SU-DHL-6 (cell line): ENCODE results near the gene SP7.

ENCODE experiments used
- H2AFZ ChIP-seq: fragments of 200-600 bp; sonication (generic); 2 replicates; pipeline ENCODE4 v1.6.1; 2014; ENCODE audit warnings: low read depth, mild to moderate bottlenecking, moderate library complexity, mixed read lengths, antibody characterized with exemption, low read length; ENCODE audit not compliant: severe bottlenecking
- H3F3A ChIP-seq: fragments of 200-600 bp; shearing (Covaris generic); 2 replicates; pipeline ENCODE4 v1.6.0; 2016; ENCODE audit warnings: antibody characterized with exemption, mild to moderate bottlenecking; ENCODE audit not compliant: insufficient read depth
- H3K27ac ChIP-seq: fragments of 200-600 bp; sonication (generic); 2 replicates; pipeline ENCODE4 v1.5.1; 2016; ENCODE audit warnings: low read depth, mild to moderate bottlenecking, low read length, moderate library complexity, mixed read lengths
- H3K27me3 ChIP-seq: fragments of 200-600 bp; sonication (generic), shearing (Covaris generic); 2 replicates; pipeline ENCODE4 v1.6.0; 2014; ENCODE audit warnings: mild to moderate bottlenecking, low read length
- H3K36me3 ChIP-seq: fragments of 200-600 bp; sonication (generic); 2 replicates; pipeline ENCODE4 v1.6.1; 2014; ENCODE audit warnings: mild to moderate bottlenecking, low read length, mixed read lengths
- H3K4me2 ChIP-seq: fragments of 300-600, 200-600 bp; shearing (Covaris generic), sonication (generic); 2 replicates; pipeline ENCODE4 v1.6.0; 2014; ENCODE audit warnings: low read length, low read depth, mild to moderate bottlenecking; ENCODE audit not compliant: poor library complexity, severe bottlenecking
- H3K4me3 ChIP-seq: fragments of 200-600 bp; sonication (generic); 2 replicates; pipeline ENCODE4 v1.5.1; 2014; ENCODE audit warnings: antibody characterized with exemption, low read length, mild to moderate bottlenecking, mixed read lengths; ENCODE audit not compliant: insufficient read depth, poor library complexity, severe bottlenecking
- H3K79me2 ChIP-seq: fragments of 200-600 bp; sonication (generic); 2 replicates; pipeline ENCODE4 v1.6.1; 2014; ENCODE audit warnings: mild to moderate bottlenecking, low read length, moderate library complexity; ENCODE audit not compliant: insufficient read depth
- H3K9ac ChIP-seq: fragments of 200-600 bp; sonication (generic); 2 replicates; pipeline ENCODE4 v1.7.0; 2014; ENCODE audit warnings: mild to moderate bottlenecking, low read length
- H3K9me2 ChIP-seq: fragments of 200-600 bp; sonication (generic); replicated peaks from 2 replicates; pipeline ENCODE4 v1.6.1; 2014; ENCODE audit warnings: low read length; ENCODE audit not compliant: insufficient read depth
- H3K9me3 ChIP-seq: fragments of 200-600 bp; sonication (generic); 2 replicates; pipeline ENCODE4 v1.6.1; 2014; ENCODE audit warnings: low read length, mixed read lengths; ENCODE audit not compliant: insufficient read depth
- H4K20me1 ChIP-seq: fragments of 200-600 bp; sonication (generic); 2 replicates; pipeline ENCODE4 v1.6.1; 2014; ENCODE audit warnings: low read depth, mild to moderate bottlenecking, antibody characterized with exemption, low read length, moderate library complexity, mixed read lengths
- EZH2phosphoT487 ChIP-seq: fragments of 200-600 bp; sonication (generic), shearing (Covaris generic); conservative IDR thresholded peaks from 2 replicates; pipeline ENCODE4 v1.6.1; 2018; ENCODE audit warnings: mild to moderate bottlenecking, antibody characterized with exemption, low read length, moderate library complexity, mixed read lengths
- TF ChIP-seq, protein P1 (sequence below): fragments of 200-600 bp; sonication (generic); IDR thresholded peaks from one replicate; pipeline ENCODE4 v1.5.1; 2017; ENCODE audit warnings: antibody characterized with exemption, mild to moderate bottlenecking, low read length, moderate library complexity; ENCODE audit not compliant: insufficient read depth, poor library complexity, severe bottlenecking

Gene SP7

DNA sequence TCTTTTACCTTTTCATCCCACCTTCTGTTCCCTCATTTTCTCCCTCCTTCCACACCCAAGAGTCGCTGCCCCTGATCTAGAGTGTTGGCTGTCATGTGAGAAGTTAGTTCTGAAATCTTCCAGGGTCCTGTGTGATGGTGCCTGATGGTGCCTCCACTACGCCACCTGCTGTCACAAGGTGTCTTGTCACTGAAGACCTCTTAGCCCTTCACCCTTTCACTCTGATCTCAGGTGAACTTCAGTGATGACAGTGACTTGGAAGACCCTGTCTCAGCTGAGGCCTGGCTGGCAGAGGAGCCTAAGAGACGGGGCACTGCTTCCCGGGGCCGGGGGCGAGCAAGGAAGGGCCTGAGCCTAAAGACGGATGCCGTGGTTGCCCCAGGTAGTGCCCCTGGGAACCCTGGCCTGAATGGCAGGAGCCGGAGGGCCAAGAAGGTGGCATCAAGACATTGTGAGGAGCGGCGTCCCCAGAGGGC, 48.4 kb downstream of the SP7 start:
- no peaks in the 10 kb centered on the region for H3K9me3 ChIP-seq
- no peak overlapping the region for H2AFZ ChIP-seq
- H3K79me2 ChIP-seq = no peaks in the 10 kb centered on the region
- H3K9ac ChIP-seq = no peak overlapping the region
- no peak overlapping the region for H3K4me3 ChIP-seq
- no peaks in the 10 kb centered on the region for H3K9me2 ChIP-seq
- H4K20me1 ChIP-seq = no peaks in the 10 kb centered on the region
- TF ChIP-seq, protein P1, sequence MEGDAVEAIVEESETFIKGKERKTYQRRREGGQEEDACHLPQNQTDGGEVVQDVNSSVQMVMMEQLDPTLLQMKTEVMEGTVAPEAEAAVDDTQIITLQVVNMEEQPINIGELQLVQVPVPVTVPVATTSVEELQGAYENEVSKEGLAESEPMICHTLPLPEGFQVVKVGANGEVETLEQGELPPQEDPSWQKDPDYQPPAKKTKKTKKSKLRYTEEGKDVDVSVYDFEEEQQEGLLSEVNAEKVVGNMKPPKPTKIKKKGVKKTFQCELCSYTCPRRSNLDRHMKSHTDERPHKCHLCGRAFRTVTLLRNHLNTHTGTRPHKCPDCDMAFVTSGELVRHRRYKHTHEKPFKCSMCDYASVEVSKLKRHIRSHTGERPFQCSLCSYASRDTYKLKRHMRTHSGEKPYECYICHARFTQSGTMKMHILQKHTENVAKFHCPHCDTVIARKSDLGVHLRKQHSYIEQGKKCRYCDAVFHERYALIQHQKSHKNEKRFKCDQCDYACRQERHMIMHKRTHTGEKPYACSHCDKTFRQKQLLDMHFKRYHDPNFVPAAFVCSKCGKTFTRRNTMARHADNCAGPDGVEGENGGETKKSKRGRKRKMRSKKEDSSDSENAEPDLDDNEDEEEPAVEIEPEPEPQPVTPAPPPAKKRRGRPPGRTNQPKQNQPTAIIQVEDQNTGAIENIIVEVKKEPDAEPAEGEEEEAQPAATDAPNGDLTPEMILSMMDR = peak; percentile 84
- no peak for TF ChIP-seq EZH2phosphoT487
- peaks cover 21% of the 10 kb centered on the region for H3K36me3 ChIP-seq
- H3K4me2 ChIP-seq = no peak overlapping the region
- 0 out of 2 replicates have a peak, but pooled peaks cover 4% of the 10 kb centered on the region for H3F3A ChIP-seq
- H3K27ac ChIP-seq = no peak overlapping the region
- H3K27me3 ChIP-seq = no peaks in the 10 kb centered on the region

DNA sequence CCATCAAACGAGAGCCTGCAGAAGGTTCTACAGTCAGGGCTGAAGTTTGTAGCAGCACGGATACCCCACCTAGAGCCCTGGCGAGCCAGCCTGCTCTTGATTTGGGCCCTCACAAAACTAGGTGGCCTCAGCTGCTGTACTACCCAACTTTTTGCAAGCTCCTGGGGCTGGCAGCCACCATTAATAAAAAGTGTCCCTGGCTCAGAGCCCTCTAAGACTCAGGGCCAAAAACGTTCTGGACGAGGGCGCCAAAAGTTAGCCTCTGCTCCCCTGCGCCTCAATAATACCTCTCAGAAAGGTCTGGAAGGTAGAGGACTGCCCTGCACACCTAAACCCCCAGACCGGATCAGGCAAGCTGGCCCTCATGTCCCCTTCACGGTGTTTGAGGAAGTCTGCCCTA, 49.7 kb downstream of the SP7 start:
- H3K9ac ChIP-seq = no peak overlapping the region
- no peak overlapping the region for H3K4me2 ChIP-seq
- H3K36me3 ChIP-seq = peaks cover 29% of the 10 kb centered on the region
- TF ChIP-seq, protein P1 = no peak
- TF ChIP-seq EZH2phosphoT487 = no peak
- H3K27ac ChIP-seq = no peak overlapping the region
- H3F3A ChIP-seq = 0 out of 2 replicates have a peak, but pooled peaks cover 4% of the 10 kb centered on the region
- H2AFZ ChIP-seq = no peak overlapping the region
- no peaks in the 10 kb centered on the region for H3K9me2 ChIP-seq
- H4K20me1 ChIP-seq = no peaks in the 10 kb centered on the region
- H3K79me2 ChIP-seq = no peaks in the 10 kb centered on the region
- H3K9me3 ChIP-seq = no peaks in the 10 kb centered on the region
- H3K27me3 ChIP-seq = no peaks in the 10 kb centered on the region
- no peak overlapping the region for H3K4me3 ChIP-seq

DNA sequence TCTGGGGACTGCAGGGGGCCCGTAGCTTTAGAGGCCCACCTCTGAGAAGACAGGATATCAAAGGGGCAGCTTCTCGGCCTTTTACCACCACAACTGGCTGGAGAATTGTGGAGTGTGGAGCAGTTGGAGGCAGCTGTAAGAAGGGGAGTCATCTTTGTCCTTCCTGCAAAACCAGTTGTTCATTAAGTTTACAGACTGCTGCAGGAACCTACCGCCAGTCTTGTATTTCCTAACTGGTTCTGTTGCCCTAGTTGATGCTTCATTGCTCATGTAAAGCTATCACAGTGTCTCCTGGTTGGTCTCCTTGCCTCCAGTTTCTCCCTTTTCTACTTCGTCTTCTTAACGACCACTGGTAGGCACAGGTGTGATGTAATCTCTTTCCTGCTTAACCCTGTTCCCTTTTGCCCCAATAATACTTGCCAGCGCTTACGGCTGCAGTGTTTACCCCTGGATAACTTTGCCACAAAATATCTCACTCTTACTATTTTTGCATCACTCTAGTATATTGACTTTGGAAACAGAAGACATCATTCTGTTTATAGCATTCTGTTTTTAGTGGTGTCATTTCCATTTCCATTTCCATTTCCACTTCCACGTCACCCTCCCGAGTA, 56.2 kb downstream of the SP7 start:
- no peak overlapping the region for H2AFZ ChIP-seq
- no peak overlapping the region for H3K4me2 ChIP-seq
- H3K9me3 ChIP-seq = no peaks in the 10 kb centered on the region
- 0 out of 2 replicates have a peak, but pooled peaks cover 4% of the 10 kb centered on the region for H3F3A ChIP-seq
- H3K27ac ChIP-seq = no peak overlapping the region
- peaks cover 30% of the 10 kb centered on the region for H3K36me3 ChIP-seq
- H3K79me2 ChIP-seq = no peaks in the 10 kb centered on the region
- TF ChIP-seq EZH2phosphoT487 = no peak
- TF ChIP-seq, protein P1 = no peak
- no peak overlapping the region for H3K9ac ChIP-seq
- no peak overlapping the region for H3K4me3 ChIP-seq
- H3K27me3 ChIP-seq = no peaks in the 10 kb centered on the region
- H4K20me1 ChIP-seq = no peaks in the 10 kb centered on the region
- no peaks in the 10 kb centered on the region for H3K9me2 ChIP-seq
